Progenitor cell of endocrine pancreas (in vitro differentiated cells): ENCODE measurements around the gene CDH11. TPM values are rescaled to one million over a fixed set of nuclear protein-coding genes. Genes with fewer than 3 reads are reported as not detected.

ENCODE experiments used
- DNase-seq: peaks from one replicate; pipeline ENCODE4 v3.0.0; 2021; ENCODE audit warnings: low spot score; ENCODE audit not compliant: unreplicated experiment
- H3K27ac Mint-ChIP-seq: 2 replicates; pipeline ENCODE4 v1.8.0; 2021; ENCODE audit warnings: mild to moderate bottlenecking, moderate library complexity, mixed read lengths
- H3K27me3 Mint-ChIP-seq: 2 replicates; pipeline ENCODE4 v1.8.0; 2021; ENCODE audit warnings: mixed read lengths
- H3K36me3 Mint-ChIP-seq: 2 replicates; pipeline ENCODE4 v1.8.0; 2022; ENCODE audit warnings: mixed read lengths; ENCODE audit not compliant: insufficient read depth
- H3K4me1 Mint-ChIP-seq: 2 replicates; pipeline ENCODE4 v1.8.0; 2021; ENCODE audit warnings: low read depth, mixed read lengths
- H3K4me3 Mint-ChIP-seq: 2 replicates; pipeline ENCODE4 v1.8.0; 2021; ENCODE audit warnings: low read depth, mild to moderate bottlenecking, moderate library complexity, mixed read lengths
- H3K9me3 Mint-ChIP-seq: 2 replicates; pipeline ENCODE4 v1.8.0; 2021; ENCODE audit warnings: low read depth, mixed read lengths
- CTCF ChIP-seq: fragments of 200-600 bp; sonication (generic); IDR thresholded peaks from one replicate; pipeline ENCODE4 v1.5.0; 2021; ENCODE audit warnings: antibody characterized with exemption, mild to moderate bottlenecking; ENCODE audit not compliant: unreplicated experiment
- total RNA-seq: library from RNA; stranded (reverse); gene quantifications from 2 replicates; pipeline ENCODE4 v1.2.1, GENCODE V29; 2021

Gene CDH11
- total RNA-seq, 1 donor from 2014 or later, result 6.0 TPM

- H3K27me3 Mint-ChIP-seq, result no peaks in the 10 kb centered on the region
- no peak overlapping the region for H3K4me3 Mint-ChIP-seq
- DNase-seq, result no peak
- H3K36me3 Mint-ChIP-seq, result no peaks in the 10 kb centered on the region
- peaks cover 2% of the 10 kb centered on the region for H3K4me1 Mint-ChIP-seq
- no peak for TF ChIP-seq CTCF
- no peak overlapping the region for H3K27ac Mint-ChIP-seq
- no peaks in the 10 kb centered on the region for H3K9me3 Mint-ChIP-seq
Observed at GRCh38 chr16:65098916-65099315, 22.9 kb downstream of the CDH11 start.

GRCh38 chr16:65097296-65097695 is 24.6 kb downstream of the CDH11 start:
- Mint-ChIP-seq H3K4me3 (no peak overlapping the region), H3K4me1 (peaks cover 2% of the 10 kb centered on the region), H3K27me3 (no peaks in the 10 kb centered on the region), H3K36me3 (no peaks in the 10 kb centered on the region), H3K27ac (no peak overlapping the region), H3K9me3 (no peaks in the 10 kb centered on the region)
- no peak for TF ChIP-seq CTCF
- DNase-seq, result no peak

GRCh38 chr16:65095906-65096305 is 26.0 kb downstream of the CDH11 start:
- no peak for TF ChIP-seq CTCF
- H3K36me3 Mint-ChIP-seq, result no peaks in the 10 kb centered on the region
- H3K27me3 Mint-ChIP-seq, result no peaks in the 10 kb centered on the region
- no peak overlapping the region for H3K27ac Mint-ChIP-seq
- H3K4me3 Mint-ChIP-seq, result no peak overlapping the region
- no peak for DNase-seq
- H3K9me3 Mint-ChIP-seq, result peaks cover 2% of the 10 kb centered on the region
- peaks cover 2% of the 10 kb centered on the region for H3K4me1 Mint-ChIP-seq

DNA sequence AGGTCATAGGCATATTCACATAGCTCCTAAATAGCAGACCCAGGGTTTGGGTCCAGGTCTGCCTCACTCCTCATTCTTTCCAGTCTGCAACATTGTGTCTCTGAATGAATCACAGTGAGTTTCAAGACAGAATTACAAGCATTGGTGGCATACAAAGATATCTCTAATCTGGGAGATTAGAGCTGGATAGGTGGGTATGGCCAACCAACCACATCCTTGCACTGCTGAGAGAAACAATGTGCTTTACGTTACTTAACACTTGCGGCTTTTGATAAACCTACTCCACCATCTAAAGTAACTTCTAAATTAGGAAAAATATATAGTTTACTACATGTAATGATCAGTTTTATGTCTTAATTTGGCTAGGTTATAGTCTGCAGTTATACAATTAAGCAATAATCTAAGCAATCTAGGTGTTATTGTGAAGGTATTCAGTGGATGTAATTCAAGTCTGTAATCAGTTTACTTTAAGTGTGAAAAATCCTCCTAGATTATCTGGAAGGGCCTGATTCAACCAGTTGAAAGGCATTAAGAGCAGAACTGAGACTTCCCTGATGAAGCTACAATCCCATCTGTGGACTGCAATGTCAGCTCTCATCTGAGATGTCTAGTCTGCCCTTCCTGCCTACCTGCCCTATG is 26.7 kb downstream of the CDH11 start:
- Mint-ChIP-seq H3K27me3 (no peaks in the 10 kb centered on the region), H3K36me3 (no peaks in the 10 kb centered on the region)

GRCh38 chr16:65094009-65094408 is 27.9 kb downstream of the CDH11 start:
- no peaks in the 10 kb centered on the region for H3K27me3 Mint-ChIP-seq
- H3K4me1 Mint-ChIP-seq, result peaks cover 2% of the 10 kb centered on the region
- TF ChIP-seq CTCF, result no peak
- H3K27ac Mint-ChIP-seq, result no peak overlapping the region
- no peak for DNase-seq
- H3K36me3 Mint-ChIP-seq, result no peaks in the 10 kb centered on the region
- no peak overlapping the region for H3K4me3 Mint-ChIP-seq
- peaks cover 2% of the 10 kb centered on the region for H3K9me3 Mint-ChIP-seq

More for the DNA sequence above, 26.7 kb downstream of the CDH11 start:
- no peak for TF ChIP-seq CTCF
- DNase-seq, result no peak
- H3K4me3 Mint-ChIP-seq, result no peak overlapping the region
- H3K27ac Mint-ChIP-seq, result no peak overlapping the region
- H3K4me1 Mint-ChIP-seq, result peaks cover 2% of the 10 kb centered on the region
- peaks cover 2% of the 10 kb centered on the region for H3K9me3 Mint-ChIP-seq
